Lung (tissue), 12 donors: ENCODE measurements around the gene MRPL44. TPM values are rescaled to one million over a fixed set of nuclear protein-coding genes. Genes with fewer than 3 reads are reported as not detected.

ENCODE experiments used
- ATAC-seq: fragments of 200-7000 bp; cut with Tn5 transposase; one replicate; pipeline ENCODE4 v1.9.1; 2020; ENCODE audit warnings: moderate number of reproducible peaks; ENCODE audit not compliant: insufficient read depth, low FRiP score
- DNase-seq, 3 donors: peaks; one replicate each; pipeline ENCODE4 v3.0.0-alpha.2; 2013 to 2017
- H3K27ac ChIP-seq, 2 donors: one replicate each; pipeline ENCODE4 v1.5.1; 2013; ENCODE audit warnings: mild to moderate bottlenecking in 2 of 2, moderate library complexity in 2 of 2, control low read depth in 1 of 2, inconsistent platforms in 1 of 2, low read depth in 1 of 2, low read length in 1 of 2
- H3K27me3 ChIP-seq, 3 donors: one replicate each; pipeline ENCODE4 v1.5.1; 2013; ENCODE audit warnings: low read length in 2 of 3; ENCODE audit not compliant: control insufficient read depth in 3 of 3, insufficient read depth in 3 of 3
- H3K36me3 ChIP-seq, 4 donors: one replicate each; pipeline ENCODE4 v1.5.1; 2013; ENCODE audit warnings: low read length in 4 of 4, mild to moderate bottlenecking in 1 of 4, moderate library complexity in 1 of 4; ENCODE audit not compliant: control insufficient read depth in 4 of 4, insufficient read depth in 4 of 4
- H3K4me1 ChIP-seq, 5 donors: one replicate each; pipeline ENCODE4 v1.5.1; 2013; ENCODE audit warnings: low read length in 5 of 5, mild to moderate bottlenecking in 2 of 5, moderate library complexity in 1 of 5; ENCODE audit not compliant: control insufficient read depth in 5 of 5, insufficient read depth in 5 of 5
- H3K4me3 ChIP-seq: one replicate; pipeline ENCODE4 v1.5.1; 2013; ENCODE audit warnings: mild to moderate bottlenecking, control low read depth, moderate library complexity
- H3K9ac ChIP-seq, 2 donors: one replicate each; pipeline ENCODE4 v1.5.1; 2013; ENCODE audit warnings: low read length in 2 of 2, control low read depth in 1 of 2; ENCODE audit not compliant: insufficient read depth in 1 of 2
- H3K9me3 ChIP-seq, 4 donors: one replicate each; pipeline ENCODE4 v1.5.1; 2013; ENCODE audit warnings: low read length in 3 of 4, mild to moderate bottlenecking in 1 of 4, moderate library complexity in 1 of 4; ENCODE audit not compliant: control insufficient read depth in 4 of 4, insufficient read depth in 3 of 4
- WGBS, 2 donors: extraction: QIAGEN DNeasy Blood & Tissue Kit; methylation state at CpG; one replicate each; pipeline ENCODE4 v1.1.7; 2013; 5-methylcytosine and 5-hydroxymethylcytosine counted together
- polyA plus RNA-seq, 2 donors: library from polyadenylated mRNA; stranded (reverse); fragments of 200-250 nt; gene quantifications; one replicate each; pipeline ENCODE4 v1.2.1, GENCODE V29; 2013
- total RNA-seq, 2 donors: library from RNA; depleted of rRNA in 1 of 2; stranded (reverse); fragments of >200 nt in 1 of 2; gene quantifications; one replicate each; pipeline ENCODE4 v1.2.1, GENCODE V29; 2014 to 2021
- TF ChIP-seq, protein P1 (sequence below): IDR thresholded peaks from 2 replicates; pipeline ENCODE4 v1.5.1; 2012; ENCODE audit warnings: mild to moderate bottlenecking; ENCODE audit errors: control extremely low read depth, extremely low read depth
- donor health status: control.
- donor health status: control.
- donor health status: Bipolar disorder and iron deficiency.
- donor health status: healthy.
- donor health status: DM: yes; HTN: yes; CAD: no.

Gene MRPL44
- total and polyA plus RNA-seq, 4 donors, result 20.4 to 23.1 (median 21.5) TPM

- H3K4me3 ChIP-seq, result no peak overlapping the region
Observed at GRCh38 chr2:223945755-223946154, 11.5 kb upstream of the MRPL44 start.

GRCh38 chr2:223947711-223948205 is 9.5 kb upstream of the MRPL44 start:
- H3K27me3 ChIP-seq, result no peaks in the 10 kb centered on the region
- ATAC-seq (no peak), DNase-seq (no peak)

More at GRCh38 chr2:223945755-223946154, 11.5 kb upstream of the MRPL44 start:
- DNase-seq (peak in 1 of 3 donors; percentile 25), ATAC-seq (no peak)
- H3K27ac ChIP-seq, result no peak overlapping the region
- H3K36me3 ChIP-seq, result peaks cover 0 to 4% (median 0%) of the 10 kb centered on the region in 4 donors
- TF ChIP-seq, protein P1, sequence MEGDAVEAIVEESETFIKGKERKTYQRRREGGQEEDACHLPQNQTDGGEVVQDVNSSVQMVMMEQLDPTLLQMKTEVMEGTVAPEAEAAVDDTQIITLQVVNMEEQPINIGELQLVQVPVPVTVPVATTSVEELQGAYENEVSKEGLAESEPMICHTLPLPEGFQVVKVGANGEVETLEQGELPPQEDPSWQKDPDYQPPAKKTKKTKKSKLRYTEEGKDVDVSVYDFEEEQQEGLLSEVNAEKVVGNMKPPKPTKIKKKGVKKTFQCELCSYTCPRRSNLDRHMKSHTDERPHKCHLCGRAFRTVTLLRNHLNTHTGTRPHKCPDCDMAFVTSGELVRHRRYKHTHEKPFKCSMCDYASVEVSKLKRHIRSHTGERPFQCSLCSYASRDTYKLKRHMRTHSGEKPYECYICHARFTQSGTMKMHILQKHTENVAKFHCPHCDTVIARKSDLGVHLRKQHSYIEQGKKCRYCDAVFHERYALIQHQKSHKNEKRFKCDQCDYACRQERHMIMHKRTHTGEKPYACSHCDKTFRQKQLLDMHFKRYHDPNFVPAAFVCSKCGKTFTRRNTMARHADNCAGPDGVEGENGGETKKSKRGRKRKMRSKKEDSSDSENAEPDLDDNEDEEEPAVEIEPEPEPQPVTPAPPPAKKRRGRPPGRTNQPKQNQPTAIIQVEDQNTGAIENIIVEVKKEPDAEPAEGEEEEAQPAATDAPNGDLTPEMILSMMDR, result no peak
- H3K9ac ChIP-seq, result no peak overlapping the region
- H3K27me3 ChIP-seq, result no peaks in the 10 kb centered on the region
- peaks cover 0 to 15% (median 14%) of the 10 kb centered on the region in 5 donors for H3K4me1 ChIP-seq
- WGBS, 2 donors, result 24 to 34% methylated on average over 4 of the region's 4 CpGs
- H3K9me3 ChIP-seq, result no peaks in the 10 kb centered on the region

GRCh38 chr2:223949241-223949840 is 7.9 kb upstream of the MRPL44 start:
- Histone ChIP-seq H3K27me3 (no peaks in the 10 kb centered on the region), H3K9ac (no peak overlapping the region), H3K4me1 (peaks cover 0 to 12% (median 2%) of the 10 kb centered on the region in 5 donors), H3K4me3 (no peak overlapping the region), H3K36me3 (peaks cover 0 to 4% (median 0%) of the 10 kb centered on the region in 4 donors), H3K27ac (no peak overlapping the region), H3K9me3 (no peaks in the 10 kb centered on the region)
- TF ChIP-seq, protein P1, result no peak
- ATAC-seq, result no peak
- DNase-seq, result no peak
- 65 to 93% methylated on average over 3 of the region's 3 CpGs for WGBS, 2 donors

More at GRCh38 chr2:223947711-223948205, 9.5 kb upstream of the MRPL44 start:
- Histone ChIP-seq H3K36me3 (peaks cover 0 to 4% (median 0%) of the 10 kb centered on the region in 4 donors), H3K4me3 (no peak overlapping the region), H3K9me3 (no peaks in the 10 kb centered on the region), H3K9ac (no peak overlapping the region), H3K27ac (no peak overlapping the region), H3K4me1 (peaks cover 0 to 14% (median 6%) of the 10 kb centered on the region in 5 donors)
- TF ChIP-seq, protein P1, result no peak
- 67 to 80% methylated on average over 5 of the region's 5 CpGs for WGBS, 2 donors
